ENCODE data around the gene R3HCC1L. TPM values are rescaled to one million over a fixed set of nuclear protein-coding genes. Genes with fewer than 3 reads are reported as not detected.

R3HCC1L gene
- total and polyA plus RNA-seq, 11 donors, result 4.0 to 8.6 (median 5.2) TPM

- Histone ChIP-seq H3K36me3 (no peaks in the 10 kb centered on the region), H3K27ac (no peak overlapping the region), H3K4me1 (peaks cover 0 to 28% (median 20%) of the 10 kb centered on the region in 12 donors), H3K27me3 (peaks cover 0 to 17% (median 0%) of the 10 kb centered on the region in 9 donors), H3K9me3 (no peaks in the 10 kb centered on the region), H3K4me3 (no peak overlapping the region)
- no peak for TF ChIP-seq CTCF (IDR thresholded peaks at IDR 0.05)
- no peak for TF ChIP-seq POLR2A (IDR thresholded peaks at IDR 0.05)
- intact Hi-C loops (cut with DNase I), result loop anchor here in 1 of 10 donors (2.0 kb wide), 1 partner anchor 35 kb away; no protein-coding TSS in a partner anchor
- no peak for DNase-seq
- ATAC-seq, result no peak
- 66 to 91% (median 84%) methylated on average over 7 to 8 of the region's 8 CpGs for WGBS, 4 donors
These were observed 137.8 kb downstream of the R3HCC1L start for GRCh38 chr10:98272245-98272644.

GRCh38 chr10:98272656-98273055 is 138.2 kb downstream of the R3HCC1L start:
- no peak for TF ChIP-seq CTCF (IDR thresholded peaks at IDR 0.05)
- TF ChIP-seq POLR2A (IDR thresholded peaks at IDR 0.05), result no peak
- Histone ChIP-seq H3K9me3 (no peaks in the 10 kb centered on the region), H3K4me1 (peaks cover 0 to 28% (median 20%) of the 10 kb centered on the region in 12 donors), H3K36me3 (no peaks in the 10 kb centered on the region), H3K27me3 (peaks cover 0 to 13% (median 0%) of the 10 kb centered on the region in 9 donors), H3K27ac (no peak overlapping the region), H3K4me3 (no peak overlapping the region)
- intact Hi-C loops (cut with DNase I), result loop anchor here in 1 of 10 donors (2.0 kb wide), 1 partner anchor 34 kb away; no protein-coding TSS in a partner anchor
- WGBS, 4 donors, result 79 to 88% (median 85%) methylated on average over 10 of the region's 10 CpGs
- DNase-seq (no peak), ATAC-seq (no peak)

GRCh38 chr10:98273057-98273850 is 138.8 kb downstream of the R3HCC1L start:
- H3K9me3 ChIP-seq, result no peaks in the 10 kb centered on the region
- H3K4me1 ChIP-seq, result peaks cover 0 to 24% (median 19%) of the 10 kb centered on the region in 12 donors
- intact Hi-C loops (cut with DNase I), result loop anchor here in 1 of 10 donors (2.0 kb wide), 1 partner anchor 34 kb away; no protein-coding TSS in a partner anchor
- H3K27me3 ChIP-seq, result peaks cover 0 to 10% (median 0%) of the 10 kb centered on the region in 9 donors
- 76 to 88% (median 83%) methylated on average over 9 of the region's 9 CpGs for WGBS, 4 donors
- no peak for DNase-seq
- H3K36me3 ChIP-seq, result no peaks in the 10 kb centered on the region
- TF ChIP-seq POLR2A (IDR thresholded peaks at IDR 0.05) (no peak), CTCF (IDR thresholded peaks at IDR 0.05) (no peak)
- no peak overlapping the region for H3K27ac ChIP-seq
- ATAC-seq, result no peak
- no peak overlapping the region for H3K4me3 ChIP-seq

- peaks cover 0 to 4% (median 0%) of the 10 kb centered on the region in 12 donors for H3K9me3 ChIP-seq
- no peak for DNase-seq
- no peak for TF ChIP-seq CTCF (IDR thresholded peaks at IDR 0.05)
- no peak for TF ChIP-seq POLR2A (IDR thresholded peaks at IDR 0.05)
- no peak overlapping the region for H3K27ac ChIP-seq
- ATAC-seq, result no peak
- H3K27me3 ChIP-seq, result no peaks in the 10 kb centered on the region
- no peaks in the 10 kb centered on the region for H3K36me3 ChIP-seq
- WGBS, 4 donors, result 74 to 98% (median 93%) methylated on average over 3 of the region's 3 CpGs
- H3K4me3 ChIP-seq, result no peak overlapping the region
- peaks cover 0 to 11% (median 8%) of the 10 kb centered on the region in 12 donors for H3K4me1 ChIP-seq
- intact Hi-C loops (cut with DNase I), result no loop called here
These were observed 140.1 kb downstream of the R3HCC1L start for GRCh38 chr10:98274562-98274961.
